Stimulated activated CD4-positive, alpha-beta T cell treated with anti-CD3 and anti-CD28 coated beads, TNF-alpha, amount 100 ng/mL, for 24 hours (primary cell): ENCODE measurements around the gene ACADM.
"Not testable (repeated sequence)": the region's sequence is repeated elsewhere in the genome, so short reads cannot be mapped to it uniquely, and the experiment has no call there.

Experiments used
- DNase-seq, 3 experiments: peaks; one replicate each; pipeline ENCODE4 v3.0.0-alpha.2; 2020; ENCODE audit warnings: low read depth in 3 of 3

ACADM gene

GRCh38 chr1:75736016-75736415 is 11.5 kb downstream of the ACADM start:
- DNase-seq: no peak

GRCh38 chr1:75742047-75742625 is 17.6 kb downstream of the ACADM start:
- DNase-seq: no peak

- DNase-seq: no peak
Measured at GRCh38 chr1:75745276-75745675, 20.8 kb downstream of the ACADM start.

- DNase-seq: not testable (repeated sequence)
Measured at GRCh38 chr1:75757210-75757609, 32.7 kb downstream of the ACADM start.

- DNase-seq: not testable (repeated sequence)
Measured at GRCh38 chr1:75758543-75758942, 34.0 kb downstream of the ACADM start.

GRCh38 chr1:75764057-75764655 is 39.6 kb downstream of the ACADM start:
- DNase-seq: no peak

- DNase-seq: no peak
Measured at GRCh38 chr1:75765697-75766355, 41.3 kb downstream of the ACADM start.

GRCh38 chr1:75768016-75768415 is 43.5 kb downstream of the ACADM start:
- no peak for DNase-seq

- no peak for DNase-seq
Measured at GRCh38 chr1:75770761-75771160, 46.3 kb downstream of the ACADM start.

GRCh38 chr1:75771978-75772377 is 47.5 kb downstream of the ACADM start:
- DNase-seq: no peak

GRCh38 chr1:75777812-75778211 is 53.3 kb downstream of the ACADM start:
- DNase-seq: not testable (repeated sequence)

GRCh38 chr1:75778694-75779093 is 54.2 kb downstream of the ACADM start:
- DNase-seq: not testable (repeated sequence)

GRCh38 chr1:75780183-75780582 is 55.7 kb downstream of the ACADM start:
- not testable (repeated sequence) for DNase-seq

- DNase-seq: not testable (repeated sequence)
Measured at GRCh38 chr1:75783920-75784319, 59.4 kb downstream of the ACADM start.

GRCh38 chr1:75785320-75785982 is 60.9 kb downstream of the ACADM start:
- DNase-seq: no peak

- peak; percentile 88 to 93 (median 92) for DNase-seq
Measured at GRCh38 chr1:75785983-75786853, 61.7 kb downstream of the ACADM start, which contains the start of gene RABGGTB. RABGGTB (plus strand) TSS chr1:75786256; CDS start chr1:75786272, 16 bp downstream.

GRCh38 chr1:75786901-75787493 is 62.5 kb downstream of the ACADM start:
- no peak for DNase-seq

- DNase-seq: no peak
Measured at GRCh38 chr1:75787524-75787923, 63.0 kb downstream of the ACADM start.

GRCh38 chr1:75789988-75790387 is 65.5 kb downstream of the ACADM start:
- no peak for DNase-seq

- no peak for DNase-seq
Measured at GRCh38 chr1:75791022-75791421, 66.5 kb downstream of the ACADM start.

- DNase-seq: no peak
Measured at GRCh38 chr1:75792091-75792490, 67.6 kb downstream of the ACADM start.
